Body of pancreas (tissue), 4 donors: Measurements from ENCODE around the gene SLC6A20.

Source experiments
- CTCF ChIP-seq, 7 experiments: fragments of 450-650 bp in 4 of 7; fragments of 200-600 bp in 3 of 7; sonication (generic) in 3 of 7; IDR thresholded peaks; one replicate each; pipeline ENCODE4 v1.5.1; 2016 to 2019; ENCODE audit warnings: antibody characterized with exemption in 7 of 7
- POLR2A ChIP-seq, 3 donors: fragments of 450-650 bp; IDR thresholded peaks; one replicate each; pipeline ENCODE4 v1.6.1; 2016; ENCODE audit warnings: antibody characterized with exemption in 3 of 3, mild to moderate bottlenecking in 2 of 3

DNA sequence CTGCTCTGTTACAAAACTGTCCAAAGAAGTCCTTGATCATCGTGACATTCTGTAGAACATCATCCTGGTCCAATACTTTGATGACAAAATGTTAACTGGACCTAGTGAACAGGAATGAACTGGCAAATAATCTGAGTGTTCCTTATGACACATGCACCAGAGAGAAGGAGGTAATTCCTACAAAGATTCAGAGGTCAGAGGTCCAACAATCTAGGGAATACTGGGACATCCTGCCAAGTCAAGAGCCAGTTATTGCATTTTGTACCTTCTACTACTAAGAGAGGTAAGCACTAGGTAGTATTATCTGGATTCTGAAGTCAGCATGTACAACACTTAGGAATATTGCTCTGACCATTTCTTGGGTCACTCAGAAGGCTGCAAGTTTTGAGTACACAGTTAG, 24.8 kb upstream of the SLC6A20 start:
- TF ChIP-seq CTCF (IDR thresholded peaks at IDR 0.05): no peak
- TF ChIP-seq POLR2A (IDR thresholded peaks at IDR 0.05): no peak
